Measurements from ENCODE around the gene RNF34. TPM values are rescaled to one million over a fixed set of nuclear protein-coding genes. Genes with fewer than 3 reads are reported as not detected.

RNF34 gene
- total RNA-seq, 1 experiment from 2014 or later: 109 TPM

DNA sequence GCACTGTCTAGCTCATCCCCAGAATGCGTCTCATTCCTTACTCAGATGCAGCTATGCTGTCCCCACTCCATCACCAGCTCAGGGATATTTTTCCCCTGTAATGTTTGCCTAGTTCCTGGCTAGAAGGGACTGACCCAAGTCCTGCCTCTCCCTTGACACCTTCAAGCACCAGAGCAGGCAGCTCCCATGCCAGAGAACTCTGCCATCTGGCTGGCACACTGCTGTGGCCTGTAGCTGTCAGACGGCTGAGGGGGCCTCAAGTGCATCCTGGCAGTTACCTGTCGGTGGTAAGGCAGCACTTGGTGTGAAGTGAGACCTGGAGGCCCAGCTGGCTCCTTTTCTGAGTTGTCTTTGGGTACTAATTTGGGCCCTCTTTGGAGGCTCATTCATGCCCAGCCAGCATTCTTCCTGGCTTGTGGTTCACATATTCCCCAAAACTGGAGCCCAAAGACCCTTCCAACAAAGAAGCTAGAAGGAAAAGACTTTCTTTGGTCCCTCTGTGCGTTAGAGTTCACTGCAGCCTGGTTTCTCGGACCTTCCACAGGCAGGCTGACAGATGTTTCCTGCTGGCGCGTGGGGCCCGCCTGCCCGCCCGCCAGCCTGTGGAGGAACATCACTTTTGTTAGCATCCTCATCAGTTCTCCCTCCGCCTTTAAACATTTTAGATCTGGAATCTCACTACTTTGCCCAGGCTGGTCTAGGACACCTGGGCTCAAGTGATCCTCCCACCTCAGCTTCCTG lies 33.0 kb downstream of the RNF34 start:
- Histone ChIP-seq H3K27me3 (ENCODE audit: low read length) (no peaks in the 10 kb centered on the region), H3K4me2 (ENCODE audit: low read depth, low read length, poor library complexity, severe bottlenecking) (no peak overlapping the region), H3K9me3 (ENCODE audit: low read length) (no peaks in the 10 kb centered on the region), H3K27ac (ENCODE audit: low read length) (no peak overlapping the region), H3K36me3 (ENCODE audit: insufficient read depth, low read length) (peaks cover 55% of the 10 kb centered on the region), H4K20me1 (ENCODE audit: insufficient read depth, low read depth, low read length) (no peaks in the 10 kb centered on the region), H3K4me3 (ENCODE audit: low read length) (no peak overlapping the region), H2AFZ (ENCODE audit: low read length) (no peak overlapping the region), H3K79me2 (ENCODE audit: low read length) (peaks cover 5% of the 10 kb centered on the region), H3K4me1 (ENCODE audit: low read length) (no peaks in the 10 kb centered on the region), H3K9me2 (replicated peaks; ENCODE audit: insufficient read depth, low read length) (no peaks in the 10 kb centered on the region), H3K9ac (ENCODE audit: low read length) (no peak overlapping the region)
- DNase-seq: no peak

DNA sequence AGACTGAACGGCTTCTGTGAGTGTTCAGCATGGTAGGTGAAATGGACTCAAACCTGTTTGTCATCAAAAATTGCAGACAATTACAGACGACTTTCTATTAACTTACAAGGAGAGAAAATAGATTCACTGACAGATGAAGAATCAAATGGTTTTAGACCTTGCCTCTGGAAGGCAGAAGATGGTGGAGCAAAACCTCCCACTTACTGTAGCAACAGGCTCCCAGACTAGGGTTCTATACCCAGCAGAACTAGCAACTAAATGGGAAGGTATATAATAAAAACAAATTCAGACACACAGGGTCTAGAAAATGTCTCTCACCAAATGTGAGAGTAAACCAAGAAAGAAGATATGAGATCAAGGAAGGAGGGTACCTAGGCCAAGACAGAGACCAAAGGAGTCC lies 36.8 kb downstream of the RNF34 start:
- Histone ChIP-seq H3K27me3 (ENCODE audit: low read length) (no peaks in the 10 kb centered on the region), H3K79me2 (ENCODE audit: low read length) (0 out of 2 replicates have a peak, but pooled peaks cover 3% of the 10 kb centered on the region), H2AFZ (ENCODE audit: low read length) (no peak overlapping the region), H3K9ac (ENCODE audit: low read length) (no peak overlapping the region), H3K9me3 (ENCODE audit: low read length) (no peaks in the 10 kb centered on the region), H3K4me3 (ENCODE audit: low read length) (no peak overlapping the region), H4K20me1 (ENCODE audit: insufficient read depth, low read depth, low read length) (no peaks in the 10 kb centered on the region), H3K4me1 (ENCODE audit: low read length) (no peaks in the 10 kb centered on the region), H3K36me3 (ENCODE audit: insufficient read depth, low read length) (peaks cover 50% of the 10 kb centered on the region), H3K27ac (ENCODE audit: low read length) (no peak overlapping the region), H3K9me2 (replicated peaks; ENCODE audit: insufficient read depth, low read length) (no peaks in the 10 kb centered on the region), H3K4me2 (ENCODE audit: low read depth, low read length, poor library complexity, severe bottlenecking) (no peak overlapping the region)
- no peak for DNase-seq

DNA sequence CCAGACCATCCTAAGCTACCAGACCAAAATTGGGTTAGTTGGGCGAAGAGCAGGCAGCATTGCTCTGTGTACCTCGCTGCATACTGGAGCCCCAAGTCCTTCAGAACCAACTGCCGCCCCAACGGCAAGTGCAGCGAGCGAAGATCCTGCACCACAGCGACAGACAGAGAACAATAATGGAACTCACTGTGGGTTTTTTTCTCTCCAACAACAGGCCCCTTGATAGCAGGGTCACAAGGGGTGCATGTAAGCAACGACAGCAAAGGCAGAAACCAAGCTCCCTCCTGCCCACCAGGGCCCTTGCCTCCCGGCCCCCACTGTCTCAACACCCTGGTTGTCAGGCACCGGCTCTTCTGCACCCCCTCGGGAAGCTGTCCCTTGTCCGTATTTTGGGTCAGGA lies 39.0 kb downstream of the RNF34 start:
- Histone ChIP-seq H3K9me3 (ENCODE audit: low read length) (no peaks in the 10 kb centered on the region), H3K4me2 (ENCODE audit: low read depth, low read length, poor library complexity, severe bottlenecking) (no peak overlapping the region), H3K4me3 (ENCODE audit: low read length) (no peak overlapping the region), H3K36me3 (ENCODE audit: insufficient read depth, low read length) (peaks cover 49% of the 10 kb centered on the region), H2AFZ (ENCODE audit: low read length) (no peak overlapping the region), H3K4me1 (ENCODE audit: low read length) (no peaks in the 10 kb centered on the region), H3K27ac (ENCODE audit: low read length) (no peak overlapping the region), H3K79me2 (ENCODE audit: low read length) (no peaks in the 10 kb centered on the region), H3K27me3 (ENCODE audit: low read length) (no peaks in the 10 kb centered on the region), H3K9me2 (replicated peaks; ENCODE audit: insufficient read depth, low read length) (no peaks in the 10 kb centered on the region), H3K9ac (ENCODE audit: low read length) (no peak overlapping the region), H4K20me1 (ENCODE audit: insufficient read depth, low read depth, low read length) (no peaks in the 10 kb centered on the region)
- DNase-seq: no peak

DNA sequence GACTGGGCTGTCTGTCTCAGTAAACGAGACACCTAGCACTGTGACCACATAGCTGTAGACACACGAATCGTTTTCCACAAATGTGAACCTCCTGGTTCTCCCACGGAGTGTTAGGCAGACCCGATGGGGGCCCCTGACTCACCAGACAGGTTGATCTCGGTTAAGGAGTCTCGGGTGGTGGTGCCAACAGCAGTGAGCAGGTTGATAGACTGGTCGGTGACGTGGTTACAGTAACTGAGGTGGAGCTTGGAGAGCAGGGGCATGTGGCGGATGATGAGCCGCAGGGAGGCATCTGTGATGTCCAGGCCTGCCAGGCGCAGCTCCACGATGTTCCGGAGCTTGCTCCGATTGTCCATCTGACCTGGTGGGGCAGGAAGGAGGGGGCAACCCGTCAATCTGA lies 39.8 kb downstream of the RNF34 start:
- Histone ChIP-seq H4K20me1 (ENCODE audit: insufficient read depth, low read depth, low read length) (no peaks in the 10 kb centered on the region), H3K79me2 (ENCODE audit: low read length) (no peaks in the 10 kb centered on the region), H3K4me2 (ENCODE audit: low read depth, low read length, poor library complexity, severe bottlenecking) (no peak overlapping the region), H3K9me2 (replicated peaks; ENCODE audit: insufficient read depth, low read length) (no peaks in the 10 kb centered on the region), H3K9ac (ENCODE audit: low read length) (no peak overlapping the region), H3K36me3 (ENCODE audit: insufficient read depth, low read length) (peaks cover 49% of the 10 kb centered on the region), H3K27ac (ENCODE audit: low read length) (no peak overlapping the region), H3K27me3 (ENCODE audit: low read length) (no peaks in the 10 kb centered on the region), H2AFZ (ENCODE audit: low read length) (no peak overlapping the region), H3K9me3 (ENCODE audit: low read length) (no peaks in the 10 kb centered on the region), H3K4me1 (ENCODE audit: low read length) (no peaks in the 10 kb centered on the region), H3K4me3 (ENCODE audit: low read length) (no peak overlapping the region)
- no peak for DNase-seq

DNA sequence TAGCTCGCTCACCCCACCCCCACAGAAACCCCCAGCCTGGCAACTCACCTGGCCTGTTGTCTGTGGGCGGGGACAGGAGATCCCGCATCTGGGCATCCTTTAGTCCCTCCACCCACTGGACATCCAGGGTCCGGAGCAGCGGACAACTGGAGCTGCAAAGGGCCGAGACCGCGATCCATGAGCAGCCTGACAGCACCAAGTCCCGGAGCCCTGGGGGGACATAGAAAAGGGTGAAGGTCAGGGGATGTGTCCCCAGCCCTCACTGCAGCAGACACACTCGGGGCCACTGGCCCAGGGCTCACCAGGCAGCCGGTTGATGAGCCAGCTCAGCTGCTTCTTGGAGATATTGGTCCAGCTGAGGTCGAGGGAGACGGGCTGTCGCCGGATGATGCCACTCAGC lies 40.9 kb downstream of the RNF34 start:
- no peak for DNase-seq

DNA sequence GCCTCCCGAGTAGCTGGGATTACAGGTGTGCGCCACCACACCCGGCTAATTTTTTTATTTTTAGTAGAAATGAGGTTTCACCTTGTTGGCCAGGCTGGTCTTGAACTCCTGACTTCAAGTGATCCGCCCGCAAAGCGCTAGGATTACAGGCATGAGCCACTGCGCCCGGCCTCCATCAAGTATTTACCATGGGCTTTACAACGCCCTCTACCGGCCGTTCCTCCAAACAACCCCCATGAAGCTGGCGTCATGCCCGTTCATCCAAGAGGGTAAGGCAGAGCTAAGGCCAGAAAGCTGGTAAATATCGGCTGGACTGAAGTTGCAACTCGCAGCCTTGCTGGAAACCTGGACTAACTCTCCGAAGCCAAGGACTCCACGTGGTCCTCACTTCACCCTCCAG lies 41.6 kb downstream of the RNF34 start:
- Histone ChIP-seq H3K4me1 (ENCODE audit: low read length) (no peaks in the 10 kb centered on the region), H2AFZ (ENCODE audit: low read length) (no peak overlapping the region), H3K79me2 (ENCODE audit: low read length) (peaks cover 3% of the 10 kb centered on the region), H4K20me1 (ENCODE audit: insufficient read depth, low read depth, low read length) (0 out of 2 replicates have a peak, but pooled peaks cover 3% of the 10 kb centered on the region), H3K9me2 (replicated peaks; ENCODE audit: insufficient read depth, low read length) (no peaks in the 10 kb centered on the region), H3K27ac (ENCODE audit: low read length) (no peak overlapping the region), H3K4me2 (ENCODE audit: low read depth, low read length, poor library complexity, severe bottlenecking) (no peak overlapping the region), H3K4me3 (ENCODE audit: low read length) (no peak overlapping the region), H3K9ac (ENCODE audit: low read length) (no peak overlapping the region), H3K27me3 (ENCODE audit: low read length) (no peaks in the 10 kb centered on the region), H3K36me3 (ENCODE audit: insufficient read depth, low read length) (peaks cover 41% of the 10 kb centered on the region), H3K9me3 (ENCODE audit: low read length) (no peaks in the 10 kb centered on the region)
- no peak for DNase-seq

More for the DNA sequence above, 40.9 kb downstream of the RNF34 start:
- Histone ChIP-seq H3K4me2 (ENCODE audit: low read depth, low read length, poor library complexity, severe bottlenecking) (no peak overlapping the region), H3K27me3 (ENCODE audit: low read length) (no peaks in the 10 kb centered on the region), H3K9me2 (replicated peaks; ENCODE audit: insufficient read depth, low read length) (no peaks in the 10 kb centered on the region), H3K4me1 (ENCODE audit: low read length) (no peaks in the 10 kb centered on the region), H3K9me3 (ENCODE audit: low read length) (no peaks in the 10 kb centered on the region), H3K9ac (ENCODE audit: low read length) (no peak overlapping the region), H3K36me3 (ENCODE audit: insufficient read depth, low read length) (peaks cover 46% of the 10 kb centered on the region), H3K27ac (ENCODE audit: low read length) (no peak overlapping the region), H3K79me2 (ENCODE audit: low read length) (no peaks in the 10 kb centered on the region; the same call in 1 of the 2 replicates), H3K4me3 (ENCODE audit: low read length) (no peak overlapping the region), H4K20me1 (ENCODE audit: insufficient read depth, low read depth, low read length) (0 out of 2 replicates have a peak, but pooled peaks cover 2% of the 10 kb centered on the region), H2AFZ (ENCODE audit: low read length) (no peak overlapping the region)

DNA sequence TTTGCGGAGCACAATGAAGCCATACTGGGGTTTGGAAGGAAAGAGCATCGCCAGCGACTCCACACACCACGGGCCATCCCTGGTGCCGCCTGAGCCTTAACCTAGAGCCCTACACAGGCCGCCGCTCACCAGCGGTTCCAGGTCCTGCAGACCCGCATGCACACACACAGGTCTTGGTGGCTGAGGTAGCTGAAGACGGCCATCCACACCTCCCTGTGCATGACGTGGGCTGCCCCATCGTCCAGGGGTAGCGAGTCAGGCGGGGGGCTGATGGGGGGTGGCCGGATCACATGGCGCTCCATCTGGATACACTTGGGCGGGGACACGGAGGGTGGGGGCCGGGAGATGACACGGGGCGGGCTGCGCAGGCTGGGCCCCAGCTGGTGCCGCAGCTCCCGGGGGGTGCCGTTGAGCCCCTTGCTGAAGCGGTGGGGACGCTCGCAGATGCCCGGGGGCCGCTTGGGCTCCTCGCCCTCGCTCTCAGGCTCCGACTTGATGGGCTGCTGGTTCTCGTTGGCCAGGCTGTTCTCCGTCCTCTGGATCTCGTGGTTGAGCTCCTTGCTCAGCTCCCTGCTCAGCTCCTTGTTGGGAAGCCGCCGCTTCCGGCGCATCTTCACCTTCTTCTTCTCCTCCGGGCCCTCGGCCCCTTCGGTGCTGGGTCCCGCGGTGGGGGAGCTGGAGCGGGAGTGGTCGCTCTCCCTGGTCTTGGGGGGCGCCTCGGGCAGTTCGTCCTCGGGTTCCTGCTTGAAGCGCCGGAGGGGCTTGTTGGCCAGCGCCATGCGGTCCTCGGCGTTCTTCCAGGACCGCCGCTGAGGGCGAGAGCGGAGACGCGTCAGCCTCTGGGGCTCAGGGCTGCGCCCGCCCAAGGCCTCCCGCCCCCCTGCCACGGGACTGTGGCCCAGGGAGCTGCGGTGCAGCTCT lies 42.4 kb downstream of the RNF34 start:
- Histone ChIP-seq H4K20me1 (ENCODE audit: insufficient read depth, low read depth, low read length) (0 out of 2 replicates have a peak, but pooled peaks cover 3% of the 10 kb centered on the region), H3K4me3 (ENCODE audit: low read length) (no peak overlapping the region), H2AFZ (ENCODE audit: low read length) (no peak overlapping the region), H3K27me3 (ENCODE audit: low read length) (no peaks in the 10 kb centered on the region), H3K27ac (ENCODE audit: low read length) (no peak overlapping the region), H3K4me1 (ENCODE audit: low read length) (no peaks in the 10 kb centered on the region), H3K9ac (ENCODE audit: low read length) (no peak overlapping the region), H3K9me2 (replicated peaks; ENCODE audit: insufficient read depth, low read length) (no peaks in the 10 kb centered on the region), H3K9me3 (ENCODE audit: low read length) (no peaks in the 10 kb centered on the region), H3K36me3 (ENCODE audit: insufficient read depth, low read length) (peaks cover 36% of the 10 kb centered on the region), H3K79me2 (ENCODE audit: low read length) (peaks cover 8% of the 10 kb centered on the region), H3K4me2 (ENCODE audit: low read depth, low read length, poor library complexity, severe bottlenecking) (no peak overlapping the region)
- DNase-seq: no peak

DNA sequence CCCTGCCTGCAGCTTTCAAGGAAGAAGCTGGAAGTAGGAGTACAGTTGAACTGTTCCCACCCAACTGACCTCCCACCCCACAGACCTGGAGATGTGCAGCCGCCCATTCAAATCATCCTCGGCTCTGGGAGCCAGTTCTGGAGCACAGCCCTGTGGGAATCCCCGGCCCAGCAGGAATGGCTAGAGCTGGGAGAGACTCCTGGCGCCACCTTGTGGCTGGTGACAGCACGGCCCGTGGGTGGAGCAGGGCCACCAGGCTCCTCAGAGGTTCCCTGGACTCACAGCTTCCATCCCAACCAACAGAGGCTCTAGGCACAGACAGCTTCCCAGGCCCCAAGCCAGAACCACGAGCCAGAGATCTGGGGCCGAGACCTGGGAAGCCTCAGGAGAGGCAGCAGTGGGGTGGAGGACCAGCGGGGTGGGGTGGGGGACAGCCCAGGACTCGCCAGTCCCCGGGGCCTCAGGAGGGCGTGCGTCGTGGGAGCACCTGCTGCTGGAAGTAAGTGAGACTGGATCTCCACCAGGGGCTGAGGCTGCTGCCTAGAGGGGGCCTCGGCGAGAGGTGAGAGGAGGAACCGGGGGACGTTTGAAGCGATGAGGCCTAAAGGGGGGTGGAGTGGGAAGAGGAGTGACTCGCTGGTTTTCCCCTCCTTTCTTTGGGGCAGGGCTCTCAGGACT lies 43.4 kb downstream of the RNF34 start:
- no peak overlapping the region for H3K27ac ChIP-seq (ENCODE audit: low read length)
- no peak overlapping the region for H2AFZ ChIP-seq (ENCODE audit: low read length)
- H4K20me1 ChIP-seq (ENCODE audit: insufficient read depth, low read depth, low read length): 0 out of 2 replicates have a peak, but pooled peaks cover 3% of the 10 kb centered on the region
- no peak overlapping the region for H3K9ac ChIP-seq (ENCODE audit: low read length)
- H3K9me2 ChIP-seq (replicated peaks; ENCODE audit: insufficient read depth, low read length): no peaks in the 10 kb centered on the region
- H3K4me2 ChIP-seq (ENCODE audit: low read depth, low read length, poor library complexity, severe bottlenecking): no peak overlapping the region
- no peaks in the 10 kb centered on the region for H3K9me3 ChIP-seq (ENCODE audit: low read length)
- peak; percentile 76 for DNase-seq
- H3K36me3 ChIP-seq (ENCODE audit: insufficient read depth, low read length): peaks cover 29% of the 10 kb centered on the region
- H3K4me1 ChIP-seq (ENCODE audit: low read length): no peaks in the 10 kb centered on the region
- H3K4me3 ChIP-seq (ENCODE audit: low read length): no peak overlapping the region
- no peaks in the 10 kb centered on the region for H3K27me3 ChIP-seq (ENCODE audit: low read length)
- peaks cover 9% of the 10 kb centered on the region for H3K79me2 ChIP-seq (ENCODE audit: low read length)

Measured in Karpas-422 (cell line).